ENCODE data around the gene BID. TPM values are rescaled to one million over a fixed set of nuclear protein-coding genes. Genes with fewer than 3 reads are reported as not detected.

The BID gene
- total RNA-seq, 1 donor from 2014 or later, result 24.6 TPM

DNA sequence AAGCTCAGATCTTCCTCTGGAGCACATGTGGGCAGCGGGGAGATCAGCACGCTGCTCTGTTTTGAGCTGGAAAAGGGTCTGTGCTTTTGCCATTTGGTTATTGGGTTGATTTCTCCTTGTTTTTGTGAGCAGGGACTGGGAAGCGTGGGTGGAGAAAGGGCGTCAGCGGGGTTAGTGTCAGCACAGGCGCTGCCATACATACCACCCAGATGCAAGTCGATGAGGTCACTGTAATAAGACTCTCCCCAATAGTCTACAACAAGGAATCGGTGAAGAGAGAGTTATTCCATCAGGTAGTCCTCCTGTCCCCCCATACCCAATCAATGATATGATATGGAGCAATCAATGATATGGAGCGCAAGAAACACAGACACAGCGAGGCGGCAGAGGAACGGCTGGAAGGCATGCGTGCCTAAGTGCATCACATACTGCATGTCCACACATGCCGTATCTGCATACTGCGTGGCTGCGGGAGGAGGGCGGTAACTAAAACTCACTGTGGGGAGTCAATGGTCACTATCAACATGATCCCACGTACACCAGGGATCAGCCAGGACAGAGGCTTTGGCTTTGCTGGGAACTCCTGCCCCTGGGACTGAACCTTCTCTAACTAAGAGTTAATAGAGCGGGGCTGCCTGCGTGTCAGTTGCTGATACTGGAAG lies 29.5 kb upstream of the BID start:
- TF ChIP-seq, protein P1, sequence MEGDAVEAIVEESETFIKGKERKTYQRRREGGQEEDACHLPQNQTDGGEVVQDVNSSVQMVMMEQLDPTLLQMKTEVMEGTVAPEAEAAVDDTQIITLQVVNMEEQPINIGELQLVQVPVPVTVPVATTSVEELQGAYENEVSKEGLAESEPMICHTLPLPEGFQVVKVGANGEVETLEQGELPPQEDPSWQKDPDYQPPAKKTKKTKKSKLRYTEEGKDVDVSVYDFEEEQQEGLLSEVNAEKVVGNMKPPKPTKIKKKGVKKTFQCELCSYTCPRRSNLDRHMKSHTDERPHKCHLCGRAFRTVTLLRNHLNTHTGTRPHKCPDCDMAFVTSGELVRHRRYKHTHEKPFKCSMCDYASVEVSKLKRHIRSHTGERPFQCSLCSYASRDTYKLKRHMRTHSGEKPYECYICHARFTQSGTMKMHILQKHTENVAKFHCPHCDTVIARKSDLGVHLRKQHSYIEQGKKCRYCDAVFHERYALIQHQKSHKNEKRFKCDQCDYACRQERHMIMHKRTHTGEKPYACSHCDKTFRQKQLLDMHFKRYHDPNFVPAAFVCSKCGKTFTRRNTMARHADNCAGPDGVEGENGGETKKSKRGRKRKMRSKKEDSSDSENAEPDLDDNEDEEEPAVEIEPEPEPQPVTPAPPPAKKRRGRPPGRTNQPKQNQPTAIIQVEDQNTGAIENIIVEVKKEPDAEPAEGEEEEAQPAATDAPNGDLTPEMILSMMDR (IDR thresholded peaks at IDR 0.05; ENCODE audit: unreplicated experiment), result no peak
- Mint-ChIP-seq H3K4me1 (ENCODE audit: low read depth) (peaks cover 6% of the 10 kb centered on the region), H3K4me3 (ENCODE audit: low read depth) (no peak overlapping the region), H3K27ac (peak overlapping the region; percentile 34), H3K36me3 (ENCODE audit: insufficient read depth) (peaks cover 3% of the 10 kb centered on the region), H3K27me3 (no peaks in the 10 kb centered on the region), H3K9me3 (ENCODE audit: low read depth) (no peaks in the 10 kb centered on the region)
- DNase-seq (ENCODE audit: low spot score, unreplicated experiment), result no peak

DNA sequence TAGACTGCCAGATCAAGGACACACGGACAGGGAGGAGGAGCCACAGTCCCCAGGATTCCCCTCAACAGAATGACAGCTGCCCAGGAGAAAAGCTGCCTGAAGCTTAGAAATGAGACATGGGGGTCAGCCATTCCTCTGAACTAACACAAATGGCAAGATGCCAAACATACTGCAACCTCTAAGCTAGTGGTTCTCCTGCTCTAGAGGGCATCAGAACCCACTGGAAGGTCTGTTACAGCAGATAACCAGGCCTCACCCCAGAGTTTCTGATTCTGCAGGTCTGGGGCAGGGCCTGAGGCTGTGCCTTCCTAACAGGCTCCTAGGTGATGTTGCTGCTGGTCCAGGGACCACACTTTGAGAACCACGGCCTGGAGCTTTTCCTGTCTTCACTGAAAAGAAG lies 28.6 kb upstream of the BID start:
- peaks cover 6% of the 10 kb centered on the region for H3K4me1 Mint-ChIP-seq (ENCODE audit: low read depth)
- H3K9me3 Mint-ChIP-seq (ENCODE audit: low read depth), result no peaks in the 10 kb centered on the region
- no peak overlapping the region for H3K27ac Mint-ChIP-seq
- no peak overlapping the region for H3K4me3 Mint-ChIP-seq (ENCODE audit: low read depth)
- no peaks in the 10 kb centered on the region for H3K27me3 Mint-ChIP-seq
- DNase-seq (ENCODE audit: low spot score, unreplicated experiment), result no peak
- peaks cover 3% of the 10 kb centered on the region for H3K36me3 Mint-ChIP-seq (ENCODE audit: insufficient read depth)
- TF ChIP-seq, protein P1 (IDR thresholded peaks at IDR 0.05; ENCODE audit: unreplicated experiment), result no peak

DNA sequence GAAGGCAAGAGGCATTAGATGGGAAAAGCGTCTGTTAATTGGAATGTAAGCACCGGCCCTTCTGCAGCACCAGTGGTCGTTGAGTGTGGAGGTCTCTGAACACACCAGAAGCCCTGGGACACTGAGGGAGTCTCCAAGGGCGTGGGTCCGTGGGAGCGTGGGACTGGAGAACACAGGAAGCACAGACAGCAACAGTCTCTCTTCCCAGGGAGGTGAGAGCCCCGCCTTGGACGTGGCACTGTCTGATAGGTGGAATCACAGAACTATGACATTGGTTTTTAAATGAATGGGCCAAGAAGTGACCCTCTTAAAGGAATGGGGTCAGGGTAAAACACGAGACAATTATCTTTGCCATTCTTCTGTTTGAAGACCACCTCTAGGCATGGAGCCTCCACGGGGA lies 28.1 kb upstream of the BID start:
- H3K9me3 Mint-ChIP-seq (ENCODE audit: low read depth), result no peaks in the 10 kb centered on the region
- no peak for DNase-seq (ENCODE audit: low spot score, unreplicated experiment)
- peaks cover 6% of the 10 kb centered on the region for H3K4me1 Mint-ChIP-seq (ENCODE audit: low read depth)
- H3K27me3 Mint-ChIP-seq, result no peaks in the 10 kb centered on the region
- no peak overlapping the region for H3K27ac Mint-ChIP-seq
- TF ChIP-seq, protein P1 (IDR thresholded peaks at IDR 0.05; ENCODE audit: unreplicated experiment), result no peak
- H3K36me3 Mint-ChIP-seq (ENCODE audit: insufficient read depth), result peaks cover 3% of the 10 kb centered on the region
- H3K4me3 Mint-ChIP-seq (ENCODE audit: low read depth), result no peak overlapping the region

DNA sequence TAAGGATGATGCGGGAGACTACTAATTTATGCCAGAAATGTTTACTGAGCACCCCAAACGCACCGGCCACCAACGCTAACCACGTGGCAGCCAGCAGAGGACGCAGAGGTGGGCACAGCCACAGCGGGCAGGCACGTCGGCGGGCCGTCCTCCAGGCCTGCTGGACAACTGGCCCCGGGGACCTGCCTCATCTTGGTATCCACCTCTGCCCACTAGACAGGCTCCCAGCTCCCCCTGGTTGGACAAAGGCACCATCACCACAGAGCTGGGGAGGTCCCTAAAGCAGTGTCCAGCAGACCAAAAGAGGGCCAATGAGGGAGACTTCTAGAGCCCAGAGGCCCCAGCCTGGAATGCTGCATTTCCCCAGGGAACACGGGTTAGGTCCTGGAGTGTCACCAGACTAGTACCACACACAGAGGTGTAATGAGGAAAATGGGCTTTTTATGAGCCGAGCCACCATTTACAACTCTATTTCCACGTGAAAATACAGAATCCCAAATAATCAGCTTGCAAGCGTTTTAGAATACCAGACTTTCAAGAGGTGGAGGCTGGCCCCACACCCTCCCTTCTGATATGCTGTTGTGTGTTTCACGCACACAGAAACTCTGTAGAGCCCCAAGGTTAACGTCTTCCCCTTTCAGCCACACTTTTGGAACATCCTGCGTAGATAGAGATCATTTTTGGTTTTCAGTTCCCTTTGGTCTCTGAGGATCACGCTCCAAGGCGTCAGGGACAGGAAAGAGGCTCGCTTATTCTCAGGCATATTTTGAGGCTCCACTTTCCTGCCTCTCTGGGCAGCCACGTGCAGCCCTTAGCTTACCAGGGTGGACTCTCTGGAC lies 23.7 kb upstream of the BID start:
- Mint-ChIP-seq H3K27ac (no peak overlapping the region), H3K27me3 (peaks cover 4% of the 10 kb centered on the region), H3K4me1 (ENCODE audit: low read depth) (peaks cover 14% of the 10 kb centered on the region), H3K36me3 (ENCODE audit: insufficient read depth) (no peaks in the 10 kb centered on the region), H3K4me3 (ENCODE audit: low read depth) (no peak overlapping the region), H3K9me3 (ENCODE audit: low read depth) (no peaks in the 10 kb centered on the region)
- no peak for DNase-seq (ENCODE audit: low spot score, unreplicated experiment)
- TF ChIP-seq, protein P1 (IDR thresholded peaks at IDR 0.05; ENCODE audit: unreplicated experiment), result no peak

DNA sequence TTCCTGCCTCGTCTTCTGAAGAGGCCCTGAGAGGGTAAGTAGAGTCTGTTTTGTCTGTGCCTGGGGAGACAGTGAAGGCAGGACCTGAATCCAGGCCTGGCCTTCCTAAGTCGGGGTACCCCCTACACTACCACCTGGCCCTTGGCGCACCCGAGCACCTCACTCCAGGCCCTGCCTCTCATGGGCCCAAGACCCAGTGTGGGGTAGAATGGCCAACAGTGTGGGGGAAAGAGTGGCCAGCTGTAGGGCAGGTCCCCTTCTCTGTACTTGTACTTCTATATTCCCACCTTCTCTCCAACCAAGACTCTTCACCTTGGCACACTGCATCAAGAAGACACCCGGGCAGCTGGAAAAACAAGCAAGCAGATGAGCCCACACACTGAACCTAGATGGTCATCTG lies 22.4 kb upstream of the BID start:
- TF ChIP-seq, protein P1 (IDR thresholded peaks at IDR 0.05; ENCODE audit: unreplicated experiment), result no peak
- no peaks in the 10 kb centered on the region for H3K36me3 Mint-ChIP-seq (ENCODE audit: insufficient read depth)
- no peak for DNase-seq (ENCODE audit: low spot score, unreplicated experiment)
- no peak overlapping the region for H3K27ac Mint-ChIP-seq
- no peak overlapping the region for H3K4me3 Mint-ChIP-seq (ENCODE audit: low read depth)
- H3K4me1 Mint-ChIP-seq (ENCODE audit: low read depth), result peaks cover 16% of the 10 kb centered on the region
- H3K27me3 Mint-ChIP-seq, result peaks cover 4% of the 10 kb centered on the region
- H3K9me3 Mint-ChIP-seq (ENCODE audit: low read depth), result no peaks in the 10 kb centered on the region
